Natural killer cell (primary cell): ENCODE measurements around the gene PDE6B. TPM values are rescaled to one million over a fixed set of nuclear protein-coding genes. Genes with fewer than 3 reads are reported as not detected.

Experiments used
- ATAC-seq, 3 donors: fragments of 150-1000 bp in 2 of 3; fragments of 200-7000 bp in 1 of 3; cut with Tn5 transposase; 1 replicate in 1 of 3; 2 replicates in 2 of 3; pipeline ENCODE4 v1.10.0; 2021; ENCODE audit warnings: mild to moderate bottlenecking in 2 of 3, moderate library complexity in 2 of 3
- DNase-seq, 2 donors: peaks; one replicate each; pipeline versions ENCODE4 v3.0.0 to v3.0.0-alpha.2; 2013 to 2021; ENCODE audit warnings: mixed read lengths in 1 of 2
- H3K27ac ChIP-seq: one replicate; pipeline ENCODE4 v1.5.1; 2013; ENCODE audit warnings: mild to moderate bottlenecking, low read length
- H3K27me3 ChIP-seq: one replicate; pipeline ENCODE4 v1.6.1; 2013; ENCODE audit warnings: low read length; ENCODE audit not compliant: control insufficient read depth, insufficient read depth
- H3K36me3 ChIP-seq: one replicate; pipeline ENCODE4 v1.6.1; 2013; ENCODE audit warnings: low read length; ENCODE audit not compliant: control insufficient read depth, insufficient read depth
- H3K4me1 ChIP-seq: one replicate; pipeline ENCODE4 v1.6.1; 2013; ENCODE audit warnings: low read length; ENCODE audit not compliant: control insufficient read depth, insufficient read depth
- H3K4me3 ChIP-seq: one replicate; pipeline ENCODE4 v1.5.1; 2013; ENCODE audit warnings: low read length
- H3K9me3 ChIP-seq: one replicate; pipeline ENCODE4 v1.6.1; 2013; ENCODE audit warnings: low read length; ENCODE audit not compliant: control insufficient read depth, insufficient read depth
- H3K27ac Mint-ChIP-seq, 2 donors: one replicate each; pipeline ENCODE4 v1.8.0; 2022; ENCODE audit warnings: mild to moderate bottlenecking in 2 of 2, mixed read lengths in 2 of 2, moderate library complexity in 1 of 2
- H3K27me3 Mint-ChIP-seq, 2 donors: one replicate each; pipeline ENCODE4 v1.8.0; 2022; ENCODE audit warnings: low read depth in 2 of 2, mixed read lengths in 2 of 2
- H3K36me3 Mint-ChIP-seq: one replicate; pipeline ENCODE4 v1.8.0; 2022; ENCODE audit warnings: mixed read lengths
- H3K4me1 Mint-ChIP-seq, 2 donors: one replicate each; pipeline ENCODE4 v1.8.0; 2022; ENCODE audit warnings: mixed read lengths in 2 of 2
- H3K4me3 Mint-ChIP-seq: one replicate; pipeline ENCODE4 v1.8.0; 2022; ENCODE audit warnings: mild to moderate bottlenecking, moderate library complexity, mixed read lengths
- H3K9me3 Mint-ChIP-seq, 2 donors: one replicate each; pipeline ENCODE4 v1.8.0; 2022; ENCODE audit warnings: mixed read lengths in 2 of 2
- WGBS: methylation state at CpG from one replicate; pipeline ENCODE4 v1.1.7; 2013; ENCODE audit warnings: missing lambda C conversion rate; ENCODE audit not compliant: insufficient coverage; 5-methylcytosine and 5-hydroxymethylcytosine counted together
- intact Hi-C: fragments of 100-400 bp; cut with micrococcal nuclease; formaldehyde crosslinking; loops from one replicate; pipeline ENCODE4 v1.14.2; 2022
- total RNA-seq, 4 donors: library from RNA; stranded (reverse); fragments of 120-200 nt in 1 of 4; gene quantifications; one replicate each; pipeline versions ENCODE4 v1.2.3 to v1.2.4, GENCODE V29; 2013 to 2022
- TF ChIP-seq, protein P1 (sequence below): fragments of 200-600 bp; IDR thresholded peaks from one replicate; pipeline ENCODE4 v1.8.0; 2022; ENCODE audit warnings: antibody characterized with exemption

The PDE6B gene
- total RNA-seq, 3 donors from 2014 or later (not counting 1 experiment from before 2014, with no cell fraction given): 15.8 to 18.8 (median 17.2) TPM

DNA sequence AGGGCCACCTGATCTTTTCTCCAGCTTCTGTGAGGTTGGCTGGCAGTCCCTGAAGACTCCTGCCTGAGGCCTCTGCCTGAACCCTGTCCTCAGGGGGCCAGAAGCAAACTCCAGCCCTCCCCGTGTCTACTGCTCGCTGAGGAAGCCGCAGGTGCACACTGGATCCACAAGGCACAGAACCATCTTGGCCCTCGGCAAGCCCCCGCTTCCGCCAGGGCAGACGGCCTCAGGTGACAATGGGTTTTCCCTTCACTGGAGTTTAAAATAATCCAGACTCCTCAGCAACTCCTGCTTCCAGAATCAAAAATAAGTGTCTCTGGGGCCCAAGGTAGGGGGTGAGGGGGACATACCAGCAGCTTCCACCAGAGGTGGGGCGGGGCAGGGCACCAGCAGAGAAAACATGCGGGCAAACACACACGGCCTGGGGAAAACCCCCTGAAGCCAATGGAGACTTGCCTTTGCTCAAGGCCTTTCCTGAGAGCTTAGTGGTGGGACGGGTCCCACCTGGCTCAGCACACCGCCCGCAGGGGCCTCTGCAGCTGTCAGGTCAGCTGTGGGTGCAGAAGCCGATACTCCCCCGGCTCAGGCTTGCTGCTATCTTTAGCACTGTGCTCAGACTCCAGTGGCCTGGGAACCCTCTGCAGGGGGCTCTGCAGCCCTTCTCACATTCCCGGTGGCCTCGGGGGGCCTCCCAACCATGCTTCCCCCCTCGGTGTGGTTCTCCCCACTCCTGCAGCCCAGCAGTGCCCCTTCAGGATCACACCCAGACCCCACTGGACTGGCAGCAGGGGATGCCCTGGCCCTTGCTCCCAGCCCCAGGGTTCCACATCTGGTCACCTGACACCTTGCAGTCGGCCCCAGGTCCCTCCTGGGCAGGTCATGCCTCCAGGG lies 50.9 kb downstream of the PDE6B start:
- Histone ChIP-seq H3K27me3 (no peaks in the 10 kb centered on the region), H3K27ac (no peak overlapping the region), H3K9me3 (no peaks in the 10 kb centered on the region), H3K4me3 (no peak overlapping the region), H3K36me3 (peaks cover 13% of the 10 kb centered on the region), H3K4me1 (peaks cover 54% of the 10 kb centered on the region)
- Mint-ChIP-seq H3K4me1 (peaks cover 13 to 26% of the 10 kb centered on the region in 2 donors), H3K4me3 (peak overlapping the region; percentile 59), H3K27ac (peak overlapping the region; percentile 41 to 92), H3K36me3 (no peaks in the 10 kb centered on the region), H3K27me3 (no peaks in the 10 kb centered on the region), H3K9me3 (no peaks in the 10 kb centered on the region)
- DNase-seq (no peak), ATAC-seq (no peak)
- TF ChIP-seq, protein P1, sequence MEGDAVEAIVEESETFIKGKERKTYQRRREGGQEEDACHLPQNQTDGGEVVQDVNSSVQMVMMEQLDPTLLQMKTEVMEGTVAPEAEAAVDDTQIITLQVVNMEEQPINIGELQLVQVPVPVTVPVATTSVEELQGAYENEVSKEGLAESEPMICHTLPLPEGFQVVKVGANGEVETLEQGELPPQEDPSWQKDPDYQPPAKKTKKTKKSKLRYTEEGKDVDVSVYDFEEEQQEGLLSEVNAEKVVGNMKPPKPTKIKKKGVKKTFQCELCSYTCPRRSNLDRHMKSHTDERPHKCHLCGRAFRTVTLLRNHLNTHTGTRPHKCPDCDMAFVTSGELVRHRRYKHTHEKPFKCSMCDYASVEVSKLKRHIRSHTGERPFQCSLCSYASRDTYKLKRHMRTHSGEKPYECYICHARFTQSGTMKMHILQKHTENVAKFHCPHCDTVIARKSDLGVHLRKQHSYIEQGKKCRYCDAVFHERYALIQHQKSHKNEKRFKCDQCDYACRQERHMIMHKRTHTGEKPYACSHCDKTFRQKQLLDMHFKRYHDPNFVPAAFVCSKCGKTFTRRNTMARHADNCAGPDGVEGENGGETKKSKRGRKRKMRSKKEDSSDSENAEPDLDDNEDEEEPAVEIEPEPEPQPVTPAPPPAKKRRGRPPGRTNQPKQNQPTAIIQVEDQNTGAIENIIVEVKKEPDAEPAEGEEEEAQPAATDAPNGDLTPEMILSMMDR: no peak
- 74% methylated on average over 19 of the region's 19 CpGs for WGBS
- intact Hi-C loops: no loop called here

GRCh38 chr4:676871-677235 lies 51.5 kb downstream of the PDE6B start:
- DNase-seq (no peak), ATAC-seq (no peak)
- peak overlapping the region in 1 of 2 donors; percentile 41 for H3K27ac Mint-ChIP-seq
- TF ChIP-seq, protein P1: no peak
- H3K4me3 ChIP-seq: no peak overlapping the region
- intact Hi-C loops: no loop called here
- H3K27me3 Mint-ChIP-seq: no peaks in the 10 kb centered on the region
- WGBS: 77% methylated on average over 8 of the region's 8 CpGs
- no peaks in the 10 kb centered on the region for H3K9me3 ChIP-seq
- H3K4me1 ChIP-seq: peaks cover 54% of the 10 kb centered on the region
- H3K36me3 Mint-ChIP-seq: no peaks in the 10 kb centered on the region
- no peaks in the 10 kb centered on the region for H3K27me3 ChIP-seq
- H3K9me3 Mint-ChIP-seq: no peaks in the 10 kb centered on the region
- H3K4me3 Mint-ChIP-seq: peak overlapping the region; percentile 50
- H3K4me1 Mint-ChIP-seq: peaks cover 13 to 26% of the 10 kb centered on the region in 2 donors
- H3K36me3 ChIP-seq: peaks cover 8% of the 10 kb centered on the region
- no peak overlapping the region for H3K27ac ChIP-seq

DNA sequence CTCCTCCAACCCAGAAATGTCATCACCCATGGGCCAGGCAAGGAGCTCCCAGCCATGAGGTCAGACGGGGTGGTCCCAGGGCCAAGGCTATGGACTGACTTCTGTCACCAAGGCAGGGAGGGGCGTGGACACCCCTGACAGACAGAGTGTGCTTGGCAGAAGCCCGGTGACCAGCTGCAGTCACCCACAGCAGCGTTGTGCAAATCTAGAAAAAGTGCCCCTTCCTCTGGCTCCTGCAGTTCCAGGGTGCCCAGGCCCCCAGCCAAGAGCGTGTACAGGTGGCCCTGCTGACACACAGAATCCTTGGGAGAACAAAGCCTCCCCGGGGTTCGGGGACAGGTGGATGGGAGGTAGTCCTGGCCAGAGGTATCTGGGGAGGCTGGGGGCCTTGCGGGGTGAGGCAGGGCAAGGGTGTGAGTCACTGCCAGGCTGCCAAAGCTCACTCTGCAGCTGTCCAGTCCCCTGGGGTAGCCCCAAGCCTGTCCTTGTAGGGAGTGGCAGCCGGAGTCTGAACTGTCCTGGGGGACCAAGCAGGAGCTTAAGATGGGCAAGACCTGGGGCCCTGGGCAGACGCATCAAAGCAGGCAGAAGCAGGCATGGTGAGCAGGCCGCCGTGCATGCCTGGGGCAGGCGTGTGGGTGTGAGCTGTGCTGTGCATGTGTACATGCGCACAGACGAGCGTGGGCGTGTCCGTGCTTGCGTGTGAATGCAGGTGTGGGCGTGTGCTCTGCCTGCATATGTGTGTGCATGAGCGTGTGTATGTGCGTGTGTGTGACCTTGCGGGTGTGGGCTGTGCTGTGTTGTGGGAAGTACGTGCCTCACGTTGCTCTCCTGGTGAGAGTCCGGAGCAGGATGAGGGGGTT lies 52.3 kb downstream of the PDE6B start:
- no peak for ATAC-seq
- intact Hi-C loops: no loop called here
- Histone ChIP-seq H3K9me3 (no peaks in the 10 kb centered on the region), H3K4me1 (peaks cover 54% of the 10 kb centered on the region), H3K27me3 (no peaks in the 10 kb centered on the region), H3K27ac (no peak overlapping the region), H3K4me3 (no peak overlapping the region), H3K36me3 (peaks cover 2% of the 10 kb centered on the region)
- Mint-ChIP-seq H3K36me3 (no peaks in the 10 kb centered on the region), H3K9me3 (no peaks in the 10 kb centered on the region), H3K27me3 (no peaks in the 10 kb centered on the region), H3K4me3 (no peak overlapping the region), H3K4me1 (peaks cover 13 to 28% of the 10 kb centered on the region in 2 donors), H3K27ac (peak overlapping the region in 1 of 2 donors; percentile 18)
- peak in 1 of 2 donors; percentile 56 for DNase-seq
- TF ChIP-seq, protein P1: no peak
- WGBS: 89% methylated on average over 26 of the region's 26 CpGs
